RWPE2 (cell line): ENCODE measurements around the gene GCK.
A peak's percentile ranks its signal among the peaks of the same experiment; 100 is the strongest.

Experiments
- ATAC-seq: fragments of 200-7000 bp; cut with Tn5 transposase; 3 replicates; pipeline ENCODE4 v1.9.1; 2021; ENCODE audit warnings: low read depth
- DNase-seq: peaks from one replicate; pipeline ENCODE4 v3.0.0-alpha.2; 2020; ENCODE audit warnings: low spot score
- H3K27ac ChIP-seq: fragments of 450-650 bp; 2 replicates; pipeline ENCODE4 v1.5.1; 2017; ENCODE audit warnings: mild to moderate bottlenecking; ENCODE audit not compliant: poor library complexity, severe bottlenecking
- H3K27me3 ChIP-seq: fragments of 250-450 bp; sonication (Bioruptor Pico); 2 replicates; pipeline ENCODE4 v1.5.1; 2021; ENCODE audit warnings: mild to moderate bottlenecking, moderate library complexity; ENCODE audit not compliant: insufficient read depth, poor library complexity, severe bottlenecking
- H3K36me3 ChIP-seq: fragments of 250-450 bp; sonication (Bioruptor Pico); 2 replicates; pipeline ENCODE4 v1.5.1; 2020; ENCODE audit warnings: low read depth, mild to moderate bottlenecking, moderate library complexity
- H3K4me1 ChIP-seq: fragments of 250-450 bp; sonication (Bioruptor Pico); 2 replicates; pipeline ENCODE4 v1.5.1; 2021; ENCODE audit warnings: mild to moderate bottlenecking, moderate library complexity; ENCODE audit not compliant: insufficient read depth, poor library complexity, severe bottlenecking
- H3K4me3 ChIP-seq: fragments of 250-450 bp; sonication (Bioruptor Pico); 2 replicates; pipeline ENCODE4 v1.5.1; 2021; ENCODE audit warnings: mild to moderate bottlenecking, moderate library complexity; ENCODE audit not compliant: severe bottlenecking
- H3K9me3 ChIP-seq: fragments of 250-450 bp; sonication (Bioruptor Pico); 2 replicates; pipeline ENCODE4 v1.5.1; 2021; ENCODE audit warnings: mild to moderate bottlenecking, moderate library complexity; ENCODE audit not compliant: severe bottlenecking
- CTCF ChIP-seq: fragments of 450-650 bp; IDR thresholded peaks from one replicate; pipeline ENCODE4 v1.5.1; 2017; ENCODE audit warnings: mild to moderate bottlenecking, moderate library complexity; ENCODE audit not compliant: poor library complexity, severe bottlenecking

The GCK gene

DNA sequence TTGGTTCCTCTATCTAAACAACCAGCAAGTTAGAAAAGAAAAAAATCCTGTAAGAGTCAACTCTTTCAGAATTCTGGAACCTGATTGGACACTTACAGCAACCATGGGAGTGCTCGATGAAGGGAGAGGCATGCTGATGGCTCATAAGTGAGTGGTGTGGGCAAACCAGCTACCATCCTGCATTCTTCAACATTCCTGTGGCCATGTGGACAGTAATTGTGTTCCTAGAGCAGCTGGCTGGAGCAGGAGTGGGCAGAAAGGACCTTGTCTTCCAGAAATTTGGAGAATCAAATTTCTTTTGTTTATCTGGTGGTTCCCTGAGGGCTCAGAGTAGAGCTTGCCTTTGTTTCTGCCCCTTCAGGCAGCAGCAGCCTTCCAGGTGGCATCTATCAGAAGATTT is 25.6 kb downstream of the GCK start:
- Histone ChIP-seq H3K27ac (no peak overlapping the region), H3K4me1 (peaks cover 2% of the 10 kb centered on the region), H3K4me3 (no peak overlapping the region), H3K36me3 (no peaks in the 10 kb centered on the region), H3K27me3 (no peaks in the 10 kb centered on the region), H3K9me3 (peaks cover 4% of the 10 kb centered on the region)
- ATAC-seq: peak; percentile 79
- TF ChIP-seq CTCF: no peak
- DNase-seq: no peak

- H3K4me3 ChIP-seq: no peak overlapping the region
- ATAC-seq (peak; percentile 27; the same call in 1 of the 3 replicates), DNase-seq (no peak)
- no peaks in the 10 kb centered on the region for H3K36me3 ChIP-seq
- H3K9me3 ChIP-seq: peaks cover 4% of the 10 kb centered on the region
- H3K27ac ChIP-seq: no peak overlapping the region
- TF ChIP-seq CTCF: no peak
- H3K27me3 ChIP-seq: no peaks in the 10 kb centered on the region
- H3K4me1 ChIP-seq: peaks cover 2% of the 10 kb centered on the region
Measured at GRCh38 chr7:44162785-44163395, 26.3 kb downstream of the GCK start.

GRCh38 chr7:44162179-44162578 is 27.1 kb downstream of the GCK start:
- no peak for DNase-seq

DNA sequence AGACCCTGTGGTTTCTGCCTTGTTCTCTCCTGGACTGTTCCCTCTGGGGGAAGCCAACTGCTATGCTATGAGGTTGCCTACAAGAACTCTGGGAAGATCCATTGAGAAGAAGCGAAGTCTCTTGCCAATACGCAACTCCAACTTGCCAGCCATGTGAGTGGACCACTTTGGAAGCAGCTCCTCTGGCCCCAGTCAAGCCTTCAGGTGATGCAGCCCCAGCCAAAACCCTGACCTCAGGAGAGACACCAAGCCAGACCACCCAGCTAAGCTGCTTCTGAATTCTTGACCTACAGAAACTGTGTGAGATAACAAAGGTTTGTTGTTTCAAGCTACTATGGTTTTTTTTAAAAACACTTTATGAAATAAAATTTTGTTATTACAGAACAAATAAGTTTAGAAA is 27.9 kb downstream of the GCK start:
- H3K9me3 ChIP-seq: peaks cover 4% of the 10 kb centered on the region
- H3K27me3 ChIP-seq: no peaks in the 10 kb centered on the region
- H3K4me1 ChIP-seq: peaks cover 2% of the 10 kb centered on the region
- H3K4me3 ChIP-seq: no peak overlapping the region
- no peaks in the 10 kb centered on the region for H3K36me3 ChIP-seq
- no peak for ATAC-seq
- no peak overlapping the region for H3K27ac ChIP-seq
- no peak for DNase-seq
- TF ChIP-seq CTCF: no peak

More at GRCh38 chr7:44162179-44162578, 27.1 kb downstream of the GCK start:
- Histone ChIP-seq H3K9me3 (peaks cover 4% of the 10 kb centered on the region), H3K4me3 (no peak overlapping the region), H3K4me1 (peaks cover 2% of the 10 kb centered on the region), H3K27ac (no peak overlapping the region), H3K36me3 (no peaks in the 10 kb centered on the region), H3K27me3 (no peaks in the 10 kb centered on the region)
- TF ChIP-seq CTCF: no peak
- ATAC-seq: no peak

DNA sequence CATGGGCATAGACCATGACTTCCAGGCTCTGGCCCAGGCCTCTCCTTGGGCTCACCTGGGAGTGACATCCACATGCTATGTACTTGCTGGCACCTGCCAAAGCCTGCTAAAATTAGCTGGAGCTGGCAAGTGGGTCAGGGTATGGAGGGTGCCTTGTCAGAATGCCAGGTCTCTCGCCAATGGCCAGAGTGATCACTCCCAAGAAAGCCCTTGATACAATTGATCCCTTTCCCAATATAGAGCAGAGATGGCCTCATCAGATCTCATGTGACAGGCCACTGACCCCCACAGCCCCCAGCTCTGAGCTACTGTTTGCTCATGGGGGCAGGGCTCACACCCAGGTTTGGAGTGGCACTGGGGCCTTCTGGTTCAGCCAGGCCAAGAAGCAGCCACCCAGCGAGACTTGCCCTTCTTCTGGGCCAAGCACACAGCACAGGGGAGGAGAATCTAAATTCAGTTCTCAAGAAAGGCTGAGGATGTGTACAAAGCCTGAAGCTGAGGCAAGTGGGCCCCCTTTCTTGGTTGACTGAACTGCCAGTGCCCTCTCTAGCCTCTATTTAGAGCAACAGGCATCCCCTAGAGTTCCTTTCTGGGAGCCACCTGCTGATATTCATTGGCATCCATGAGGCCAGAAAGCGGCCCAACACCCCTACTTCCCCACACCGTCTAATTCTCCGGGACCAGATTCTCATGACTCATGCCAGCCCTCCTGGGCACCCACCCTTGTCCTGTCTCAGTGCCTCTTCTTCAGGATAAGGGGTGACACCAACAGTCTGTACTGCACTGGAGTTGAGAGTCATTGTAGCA is 29.2 kb downstream of the GCK start:
- TF ChIP-seq CTCF: no peak
- H3K27me3 ChIP-seq: no peaks in the 10 kb centered on the region
- ATAC-seq (no peak), DNase-seq (no peak)
- H3K4me1 ChIP-seq: peaks cover 2% of the 10 kb centered on the region
- peaks cover 4% of the 10 kb centered on the region for H3K9me3 ChIP-seq
- no peak overlapping the region for H3K4me3 ChIP-seq
- no peaks in the 10 kb centered on the region for H3K36me3 ChIP-seq
- no peak overlapping the region for H3K27ac ChIP-seq
